WERI-Rb-1 (cell line): ENCODE results near the gene KLHL40.

ENCODE experiments used
- DNase-seq: peaks from one replicate; pipeline ENCODE4 v3.0.0-alpha.2; 2020
- H3K27ac ChIP-seq: fragments of 250-450 bp; sonication (Bioruptor Pico); 2 replicates; pipeline ENCODE4 v1.5.1; 2020; ENCODE audit warnings: mild to moderate bottlenecking, moderate library complexity
- H3K27me3 ChIP-seq: fragments of 250-450 bp; sonication (Bioruptor Pico); 2 replicates; pipeline ENCODE4 v1.5.1; 2021; ENCODE audit warnings: mild to moderate bottlenecking, low read depth, moderate library complexity; ENCODE audit not compliant: insufficient read depth, severe bottlenecking
- H3K36me3 ChIP-seq: fragments of 250-450 bp; sonication (Bioruptor Pico); 2 replicates; pipeline ENCODE4 v1.5.1; 2020; ENCODE audit warnings: mild to moderate bottlenecking, moderate library complexity
- H3K4me3 ChIP-seq: 2 replicates; pipeline ENCODE4 v1.5.1; 2011; ENCODE audit warnings: low read depth, mild to moderate bottlenecking, control low read depth, low read length
- H3K9me3 ChIP-seq: fragments of 250-450 bp; sonication (Bioruptor Pico); 2 replicates; pipeline ENCODE4 v1.5.1; 2021; ENCODE audit warnings: mild to moderate bottlenecking, moderate library complexity; ENCODE audit not compliant: severe bottlenecking
- TF ChIP-seq, protein P1 (sequence below): IDR thresholded peaks from 2 replicates; pipeline ENCODE4 v1.5.1; 2011; ENCODE audit warnings: low read depth, mild to moderate bottlenecking, control low read depth, inconsistent platforms, low read length

KLHL40 gene

GRCh38 chr3:42692667-42693529 is 7.6 kb downstream of the KLHL40 start:
- Histone ChIP-seq H3K9me3 (no peaks in the 10 kb centered on the region), H3K4me3 (no peak overlapping the region), H3K36me3 (no peaks in the 10 kb centered on the region), H3K27me3 (no peaks in the 10 kb centered on the region), H3K27ac (no peak overlapping the region)
- DNase-seq = peak; percentile 3
- TF ChIP-seq, protein P1, sequence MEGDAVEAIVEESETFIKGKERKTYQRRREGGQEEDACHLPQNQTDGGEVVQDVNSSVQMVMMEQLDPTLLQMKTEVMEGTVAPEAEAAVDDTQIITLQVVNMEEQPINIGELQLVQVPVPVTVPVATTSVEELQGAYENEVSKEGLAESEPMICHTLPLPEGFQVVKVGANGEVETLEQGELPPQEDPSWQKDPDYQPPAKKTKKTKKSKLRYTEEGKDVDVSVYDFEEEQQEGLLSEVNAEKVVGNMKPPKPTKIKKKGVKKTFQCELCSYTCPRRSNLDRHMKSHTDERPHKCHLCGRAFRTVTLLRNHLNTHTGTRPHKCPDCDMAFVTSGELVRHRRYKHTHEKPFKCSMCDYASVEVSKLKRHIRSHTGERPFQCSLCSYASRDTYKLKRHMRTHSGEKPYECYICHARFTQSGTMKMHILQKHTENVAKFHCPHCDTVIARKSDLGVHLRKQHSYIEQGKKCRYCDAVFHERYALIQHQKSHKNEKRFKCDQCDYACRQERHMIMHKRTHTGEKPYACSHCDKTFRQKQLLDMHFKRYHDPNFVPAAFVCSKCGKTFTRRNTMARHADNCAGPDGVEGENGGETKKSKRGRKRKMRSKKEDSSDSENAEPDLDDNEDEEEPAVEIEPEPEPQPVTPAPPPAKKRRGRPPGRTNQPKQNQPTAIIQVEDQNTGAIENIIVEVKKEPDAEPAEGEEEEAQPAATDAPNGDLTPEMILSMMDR = no peak

GRCh38 chr3:42693530-42693930 is 8.2 kb downstream of the KLHL40 start:
- Histone ChIP-seq H3K4me3 (no peak overlapping the region), H3K27me3 (no peaks in the 10 kb centered on the region), H3K27ac (no peak overlapping the region), H3K9me3 (no peaks in the 10 kb centered on the region), H3K36me3 (no peaks in the 10 kb centered on the region)
- TF ChIP-seq, protein P1 = no peak
- no peak for DNase-seq

- H3K4me3 ChIP-seq = no peak overlapping the region
- H3K27ac ChIP-seq = no peak overlapping the region
- no peak for DNase-seq
- H3K27me3 ChIP-seq = no peaks in the 10 kb centered on the region
- TF ChIP-seq, protein P1 = no peak
- H3K9me3 ChIP-seq = no peaks in the 10 kb centered on the region
- no peaks in the 10 kb centered on the region for H3K36me3 ChIP-seq
These were observed 9.0 kb downstream of the KLHL40 start for GRCh38 chr3:42694366-42694765.

DNA sequence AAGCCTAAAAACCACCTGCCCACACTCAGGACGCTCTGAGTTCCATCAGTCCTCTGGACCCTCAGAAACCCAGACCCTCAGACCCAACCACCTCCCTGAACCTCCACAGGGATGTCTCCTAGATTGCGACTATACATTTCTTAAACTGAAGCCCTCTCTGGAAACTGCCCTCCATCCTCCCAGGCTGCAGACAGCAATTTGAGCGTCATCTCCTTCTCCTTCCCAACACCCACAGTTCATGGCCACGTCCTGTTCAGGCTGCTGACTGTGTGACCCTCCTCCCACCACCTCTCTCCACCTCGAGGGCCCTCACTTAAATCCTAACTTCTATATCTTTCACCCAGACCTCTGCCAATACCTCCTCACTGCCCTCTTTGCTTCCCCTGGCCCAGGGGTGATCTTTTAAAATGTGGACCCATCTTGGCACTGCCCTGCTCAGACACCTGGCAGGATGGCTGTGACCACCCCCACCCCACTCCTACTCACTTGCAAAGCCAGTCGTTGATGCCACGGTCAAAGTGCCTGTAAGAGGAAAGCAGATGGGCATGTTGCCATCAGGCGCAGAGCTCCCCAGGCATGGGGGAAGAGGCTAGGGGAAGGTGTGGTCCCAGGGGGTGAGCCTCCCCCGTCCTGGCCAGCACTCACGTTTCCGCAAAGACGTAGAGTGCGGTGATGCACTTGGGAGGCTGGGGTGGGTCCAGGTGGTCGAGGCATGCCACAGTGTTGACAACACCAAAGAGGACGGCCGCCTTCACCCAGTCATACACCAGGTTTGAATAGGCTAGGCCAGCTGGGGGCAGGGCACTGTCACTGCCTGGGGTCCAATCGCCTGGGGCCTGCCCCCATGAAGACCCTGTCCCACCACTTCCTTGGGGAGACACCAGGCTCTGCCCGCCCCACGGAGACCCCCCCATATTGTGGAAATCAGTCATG is 11.3 kb downstream of the KLHL40 start:
- Histone ChIP-seq H3K27ac (no peak overlapping the region), H3K27me3 (no peaks in the 10 kb centered on the region), H3K9me3 (no peaks in the 10 kb centered on the region), H3K36me3 (no peaks in the 10 kb centered on the region), H3K4me3 (no peak overlapping the region)
- TF ChIP-seq, protein P1 = no peak
- no peak for DNase-seq

DNA sequence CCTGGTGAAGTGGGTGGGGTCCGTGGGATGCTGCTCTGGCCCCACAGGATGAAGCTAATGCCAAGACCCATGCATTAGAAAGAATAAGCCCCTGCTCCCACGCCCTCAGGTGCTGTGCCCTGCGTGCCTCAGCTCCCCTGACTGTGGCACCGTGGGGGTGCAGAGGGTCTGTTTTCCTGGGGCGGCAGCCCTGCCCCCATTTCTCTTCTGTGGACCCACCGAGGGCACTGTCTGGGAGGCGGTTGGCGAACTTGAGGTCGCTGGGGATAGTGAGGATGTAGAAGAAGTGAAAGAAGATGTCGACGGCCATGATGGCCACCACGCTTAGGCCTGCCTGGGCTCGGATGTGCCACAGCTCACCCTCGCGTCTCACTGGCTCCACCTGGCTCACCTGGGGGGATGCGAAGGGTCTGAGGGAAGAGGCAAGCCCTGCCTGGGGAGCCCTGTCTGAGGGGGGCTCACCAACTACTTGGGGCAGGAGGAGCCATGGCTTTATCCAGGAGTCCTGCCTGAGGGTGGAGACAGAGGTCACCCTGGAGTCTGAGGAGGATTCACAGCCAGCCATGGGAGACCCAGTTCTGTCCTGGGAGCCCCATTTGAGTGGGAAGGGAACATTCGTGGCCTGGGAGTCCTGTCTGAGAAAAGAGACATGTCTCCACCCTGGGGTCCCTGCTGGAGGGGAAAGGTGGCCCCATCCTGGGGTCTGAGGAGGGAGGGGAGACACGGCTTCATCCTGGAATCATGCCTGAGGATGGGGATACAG is 12.1 kb downstream of the KLHL40 start:
- Histone ChIP-seq H3K4me3 (no peak overlapping the region), H3K36me3 (no peaks in the 10 kb centered on the region), H3K9me3 (no peaks in the 10 kb centered on the region), H3K27ac (no peak overlapping the region), H3K27me3 (no peaks in the 10 kb centered on the region)
- DNase-seq = no peak
- TF ChIP-seq, protein P1 = no peak
